OCI-LY7 (cell line): ENCODE results near the gene TEX2. TPM values are rescaled to one million over a fixed set of nuclear protein-coding genes. Genes with fewer than 3 reads are reported as not detected.

ENCODE experiments used
- BruUV-seq: library from RNA; stranded (reverse); fragments of 400-500 nt; replicated peaks from 2 replicates; lab custom pipeline; 2021; lab: Mats Ljungman, UMichigan
- CTCF ChIA-PET: fragments of 300-600 bp; sonication (Branson Sonifier 250); formaldehyde crosslinking; loops from one replicate; lab custom pipeline; 2022; ENCODE audit warnings: antibody characterized with exemption; ENCODE audit not compliant: unreplicated experiment; lab: Charles Lee
- POLR2A ChIA-PET: fragments of 300-600 bp; sonication (Branson Sonifier 250); formaldehyde crosslinking; loops from one replicate; lab custom pipeline; 2022; ENCODE audit warnings: antibody characterized with exemption; lab: Charles Lee
- DNase-seq: peaks from one replicate; pipeline ENCODE4 v3.0.0-alpha.2; 2015; ENCODE audit warnings: low spot score
- H2AFZ ChIP-seq: fragments of 200-600 bp; sonication (generic), shearing (Covaris generic); 2 replicates; pipeline ENCODE4 v1.6.1; 2014; ENCODE audit warnings: mild to moderate bottlenecking, antibody characterized with exemption, low read length, moderate library complexity
- H3K27ac ChIP-seq: fragments of 200-600 bp; sonication (generic); 2 replicates; pipeline ENCODE4 v1.5.1; 2014; ENCODE audit warnings: mixed run types, low read depth, mild to moderate bottlenecking, moderate library complexity, low read length, inconsistent platforms; ENCODE audit not compliant: poor library complexity, severe bottlenecking
- H3K36me3 ChIP-seq: fragments of 200-600 bp; sonication (generic); 2 replicates; pipeline ENCODE4 v1.6.1; 2014; ENCODE audit warnings: mild to moderate bottlenecking, antibody characterized with exemption, low read length, moderate library complexity, mixed read lengths; ENCODE audit not compliant: insufficient read depth
- H3K4me1 ChIP-seq: fragments of 200-600 bp; sonication (generic); 2 replicates; pipeline ENCODE4 v1.5.1; 2014; ENCODE audit warnings: mild to moderate bottlenecking, low read length; ENCODE audit not compliant: insufficient read depth, poor library complexity, severe bottlenecking
- H3K4me2 ChIP-seq: fragments of 200-600 bp; sonication (generic); 2 replicates; pipeline ENCODE4 v1.6.1; 2014; ENCODE audit warnings: mild to moderate bottlenecking, low read length
- H3K4me3 ChIP-seq: fragments of 200-600 bp; sonication (generic); 2 replicates; pipeline ENCODE4 v1.5.1; 2014; ENCODE audit warnings: mild to moderate bottlenecking, low read depth, low read length; ENCODE audit not compliant: poor library complexity, severe bottlenecking
- H3K79me2 ChIP-seq: fragments of 200-600 bp; sonication (generic); 2 replicates; pipeline ENCODE4 v1.6.1; 2016; ENCODE audit warnings: low read depth, mild to moderate bottlenecking, low read length, moderate library complexity, mixed read lengths; ENCODE audit not compliant: insufficient read depth
- H3K9me2 ChIP-seq: fragments of 200-600 bp; sonication (generic); 2 replicates; pipeline ENCODE4 v1.6.1; 2016; ENCODE audit warnings: mild to moderate bottlenecking, low read length, mixed read lengths; ENCODE audit not compliant: insufficient read depth
- H3K9me3 ChIP-seq: fragments of 200-600 bp; sonication (generic); 2 replicates; pipeline ENCODE4 v1.6.1; 2014; ENCODE audit warnings: mild to moderate bottlenecking, mixed run types, low read length, mixed read lengths
- H4K20me1 ChIP-seq: fragments of 200-600 bp; sonication (generic); 2 replicates; pipeline ENCODE4 v1.6.1; 2014; ENCODE audit warnings: mild to moderate bottlenecking, antibody characterized with exemption, low read length, moderate library complexity, mixed read lengths; ENCODE audit not compliant: insufficient read depth
- CTCF ChIP-seq: fragments of 200-600 bp; sonication (generic); conservative IDR thresholded peaks from 2 replicates; pipeline ENCODE4 v1.5.1; 2014; ENCODE audit warnings: mild to moderate bottlenecking, antibody characterized with exemption, low read length, moderate library complexity, mixed read lengths
- EZH2phosphoT487 ChIP-seq: fragments of 200-600 bp; sonication (generic); IDR thresholded peaks from 2 replicates; pipeline ENCODE4 v1.6.1; 2018; ENCODE audit warnings: low read depth, borderline replicate concordance, mild to moderate bottlenecking, mixed run types, antibody characterized with exemption, low read length, moderate library complexity, mixed read lengths
- intact Hi-C: fragments of 100-400 bp; cut with micrococcal nuclease; formaldehyde crosslinking; loops from one replicate; pipeline ENCODE4 v1.10.0; 2022; ENCODE audit not compliant: unreplicated experiment
- total RNA-seq, 2 experiments: library from RNA; depleted of rRNA in 1 of 2; stranded (reverse); fragments of >200 nt in 1 of 2; shearing (Covaris generic) in 1 of 2; gene quantifications; 2 replicates each; pipeline ENCODE4 v1.2.3, GENCODE V29; 2014 to 2022

Gene TEX2
- total RNA-seq, 2 experiments from 2014 or later, result 7.4 to 12.4 TPM

- CTCF ChIA-PET, result no interaction called here
- POLR2A ChIA-PET, result interaction anchor here (0.7 kb wide), 1 partner anchor 15 kb away, joined by 3 read pairs; the partner anchor contains the start of gene TEX2
- no peaks in the 10 kb centered on the region for H3K4me1 ChIP-seq
- H3K9me3 ChIP-seq, result no peaks in the 10 kb centered on the region
- no peak overlapping the region for H3K4me3 ChIP-seq
- H2AFZ ChIP-seq, result no peak overlapping the region
- intact Hi-C loops, result no loop called here
- H4K20me1 ChIP-seq, result no peaks in the 10 kb centered on the region
- no peaks in the 10 kb centered on the region for H3K36me3 ChIP-seq
- no peak overlapping the region for H3K4me2 ChIP-seq
- H3K27ac ChIP-seq, result no peak overlapping the region
- H3K9me2 ChIP-seq, result no peaks in the 10 kb centered on the region
- H3K79me2 ChIP-seq, result no peaks in the 10 kb centered on the region
- DNase-seq, result no peak
- TF ChIP-seq EZH2phosphoT487 (no peak), CTCF (no peak)
- no TSS peak for BruUV-seq
Observed at GRCh38 chr17:64247836-64248235, 15.2 kb downstream of the TEX2 start.

DNA sequence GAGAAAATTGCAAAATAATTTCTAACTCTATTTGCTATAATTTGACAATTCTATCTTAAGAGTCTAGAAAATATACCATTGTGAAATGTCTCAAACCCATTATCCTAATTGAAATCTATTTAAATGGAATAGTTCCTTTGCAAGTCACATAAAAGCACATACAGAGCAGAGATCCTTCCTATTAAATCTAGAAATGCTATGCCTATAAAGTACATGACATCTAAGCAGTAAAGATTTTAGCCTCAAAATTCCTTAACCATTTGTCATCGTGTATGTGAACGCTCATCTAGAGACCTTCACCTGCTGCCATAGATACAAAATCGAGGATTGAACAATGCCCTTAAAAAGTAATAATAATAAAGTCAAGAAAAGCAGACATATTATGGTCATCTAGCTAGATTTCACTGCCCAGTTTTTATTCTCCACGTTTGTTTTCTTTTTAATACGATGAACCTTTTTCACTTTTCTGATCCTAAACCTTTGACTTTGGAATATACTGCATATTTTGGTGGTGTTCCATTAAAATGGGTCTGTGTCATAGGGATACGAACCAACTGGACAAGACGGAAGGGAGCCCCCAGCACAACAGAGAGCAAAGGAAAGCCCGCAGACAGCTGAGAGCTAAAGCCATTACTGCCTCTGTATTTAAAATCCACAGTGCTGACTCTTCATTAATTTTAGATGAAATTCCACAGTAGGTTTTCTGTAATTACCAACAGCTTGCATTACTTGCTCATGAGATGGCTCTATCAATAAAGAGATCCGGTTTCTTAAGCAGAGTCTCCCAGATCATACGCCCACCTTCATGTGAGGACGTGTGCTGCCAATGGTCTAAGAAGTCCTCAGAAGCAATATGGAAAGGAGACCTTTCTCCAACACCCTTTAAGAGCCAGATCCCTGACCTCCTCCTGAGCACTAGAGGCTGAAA lies 17.6 kb downstream of the TEX2 start:
- Histone ChIP-seq H3K4me1 (no peaks in the 10 kb centered on the region), H3K9me2 (no peaks in the 10 kb centered on the region), H3K4me3 (no peak overlapping the region), H3K9me3 (no peaks in the 10 kb centered on the region), H3K27ac (no peak overlapping the region), H4K20me1 (no peaks in the 10 kb centered on the region), H3K4me2 (no peak overlapping the region), H2AFZ (no peak overlapping the region), H3K36me3 (no peaks in the 10 kb centered on the region), H3K79me2 (no peaks in the 10 kb centered on the region)
- intact Hi-C loops, result no loop called here
- ChIA-PET CTCF (no interaction called here), POLR2A (interaction anchor here (0.6 kb wide), 1 partner anchor 164 kb away, joined by 4 read pairs; no protein-coding TSS in a partner anchor)
- no peak for DNase-seq
- no TSS peak for BruUV-seq
- TF ChIP-seq EZH2phosphoT487, result no peak
- no peak for TF ChIP-seq CTCF

DNA sequence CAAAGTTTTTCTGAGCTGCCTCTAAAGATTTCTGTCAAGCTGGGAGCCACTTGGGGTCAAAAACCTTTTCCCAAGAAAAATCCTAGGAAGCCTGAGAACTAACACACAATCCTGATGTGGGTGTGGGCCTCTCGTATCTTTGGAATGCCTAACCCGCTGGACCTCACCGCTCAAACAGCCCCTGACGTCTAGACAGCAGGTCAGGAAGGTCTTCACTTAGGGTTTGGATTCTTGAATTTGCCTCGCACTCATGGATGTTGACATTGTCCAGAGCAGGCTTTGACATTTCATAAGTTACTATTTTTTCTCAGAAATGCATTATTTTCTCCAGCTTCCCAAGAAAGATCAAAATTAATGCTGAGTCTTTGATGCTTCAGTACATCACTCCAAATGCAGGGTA lies 18.9 kb downstream of the TEX2 start:
- Histone ChIP-seq H3K4me2 (no peak overlapping the region), H3K27ac (no peak overlapping the region), H3K9me3 (no peaks in the 10 kb centered on the region), H3K4me3 (no peak overlapping the region), H2AFZ (no peak overlapping the region), H3K79me2 (no peaks in the 10 kb centered on the region), H3K36me3 (no peaks in the 10 kb centered on the region), H3K4me1 (no peaks in the 10 kb centered on the region), H3K9me2 (no peaks in the 10 kb centered on the region), H4K20me1 (no peaks in the 10 kb centered on the region)
- no peak for DNase-seq
- ChIA-PET CTCF (no interaction called here), POLR2A (interaction anchor here (0.7 kb wide), 1 partner anchor 225 kb away, joined by 4 read pairs; no protein-coding TSS in a partner anchor)
- intact Hi-C loops, result no loop called here
- TF ChIP-seq EZH2phosphoT487, result no peak
- no peak for TF ChIP-seq CTCF
- no TSS peak for BruUV-seq
